Measurements from ENCODE around the gene LRRFIP1. TPM values are rescaled to one million over a fixed set of nuclear protein-coding genes. Genes with fewer than 3 reads are reported as not detected.
"Not testable (repeated sequence)": the region's sequence is repeated elsewhere in the genome, so short reads cannot be mapped to it uniquely, and the experiment has no call there.

The LRRFIP1 gene
- total RNA-seq, 1 donor from 2014 or later, result 40.7 TPM

DNA sequence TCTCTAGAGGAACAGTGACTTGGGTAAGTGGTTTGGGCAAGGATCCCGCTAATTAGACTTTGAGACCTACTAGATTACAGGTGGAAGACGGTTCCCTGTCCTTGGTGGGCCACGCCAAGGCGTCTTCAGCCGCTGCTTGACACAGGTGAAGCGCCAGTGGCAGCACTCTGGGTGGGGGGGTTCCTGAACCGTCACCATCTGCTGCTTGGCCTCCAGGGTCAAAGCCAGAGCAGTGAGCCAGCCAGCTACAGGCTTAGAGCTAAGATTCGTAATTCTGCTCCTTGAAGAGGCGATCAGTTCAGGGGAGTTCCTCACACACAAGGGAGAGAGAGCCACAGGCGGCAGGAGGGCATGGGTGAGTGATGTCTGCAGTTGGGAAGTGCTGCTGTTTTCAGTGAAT lies 131.8 kb downstream of the LRRFIP1 start:
- peaks cover 44% of the 10 kb centered on the region for H3K36me3 Mint-ChIP-seq
- H3F3A ChIP-seq (ENCODE audit: low read depth), result no peaks in the 10 kb centered on the region
- H3K4me3 ChIP-seq, result no peak overlapping the region
- H3K9ac ChIP-seq, result no peak overlapping the region
- TF ChIP-seq, protein P1, sequence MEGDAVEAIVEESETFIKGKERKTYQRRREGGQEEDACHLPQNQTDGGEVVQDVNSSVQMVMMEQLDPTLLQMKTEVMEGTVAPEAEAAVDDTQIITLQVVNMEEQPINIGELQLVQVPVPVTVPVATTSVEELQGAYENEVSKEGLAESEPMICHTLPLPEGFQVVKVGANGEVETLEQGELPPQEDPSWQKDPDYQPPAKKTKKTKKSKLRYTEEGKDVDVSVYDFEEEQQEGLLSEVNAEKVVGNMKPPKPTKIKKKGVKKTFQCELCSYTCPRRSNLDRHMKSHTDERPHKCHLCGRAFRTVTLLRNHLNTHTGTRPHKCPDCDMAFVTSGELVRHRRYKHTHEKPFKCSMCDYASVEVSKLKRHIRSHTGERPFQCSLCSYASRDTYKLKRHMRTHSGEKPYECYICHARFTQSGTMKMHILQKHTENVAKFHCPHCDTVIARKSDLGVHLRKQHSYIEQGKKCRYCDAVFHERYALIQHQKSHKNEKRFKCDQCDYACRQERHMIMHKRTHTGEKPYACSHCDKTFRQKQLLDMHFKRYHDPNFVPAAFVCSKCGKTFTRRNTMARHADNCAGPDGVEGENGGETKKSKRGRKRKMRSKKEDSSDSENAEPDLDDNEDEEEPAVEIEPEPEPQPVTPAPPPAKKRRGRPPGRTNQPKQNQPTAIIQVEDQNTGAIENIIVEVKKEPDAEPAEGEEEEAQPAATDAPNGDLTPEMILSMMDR (IDR thresholded peaks at IDR 0.05), result no peak
- no peak for TF ChIP-seq EZH2 (IDR thresholded peaks at IDR 0.05)
- TF ChIP-seq EZH2phosphoT487 (IDR thresholded peaks at IDR 0.05), result no peak
- no peak overlapping the region for H3K27ac ChIP-seq
- H2AFZ ChIP-seq (replicated peaks), result no peak overlapping the region
- H3K4me2 ChIP-seq, result no peak overlapping the region
- H3K4me1 ChIP-seq, result peaks cover 9% of the 10 kb centered on the region
- H3K4me1 Mint-ChIP-seq, result no peaks in the 10 kb centered on the region
- no peak overlapping the region for H3K4me3 Mint-ChIP-seq
- no peaks in the 10 kb centered on the region for H3K36me3 ChIP-seq
- DNase-seq (ENCODE audit: low spot score), result no peak
- no peaks in the 10 kb centered on the region for H3K27me3 Mint-ChIP-seq (ENCODE audit: insufficient read depth, low read depth)
- no peak overlapping the region for H3K27ac Mint-ChIP-seq
- no peaks in the 10 kb centered on the region for H3K9me3 ChIP-seq (ENCODE audit: low read depth)
- H3K27me3 ChIP-seq, result no peaks in the 10 kb centered on the region
- no peaks in the 10 kb centered on the region for H3K9me3 Mint-ChIP-seq
- no peaks in the 10 kb centered on the region for H4K20me1 ChIP-seq (ENCODE audit: low read depth)
- H3K79me2 ChIP-seq (ENCODE audit: low read depth), result no peaks in the 10 kb centered on the region

DNA sequence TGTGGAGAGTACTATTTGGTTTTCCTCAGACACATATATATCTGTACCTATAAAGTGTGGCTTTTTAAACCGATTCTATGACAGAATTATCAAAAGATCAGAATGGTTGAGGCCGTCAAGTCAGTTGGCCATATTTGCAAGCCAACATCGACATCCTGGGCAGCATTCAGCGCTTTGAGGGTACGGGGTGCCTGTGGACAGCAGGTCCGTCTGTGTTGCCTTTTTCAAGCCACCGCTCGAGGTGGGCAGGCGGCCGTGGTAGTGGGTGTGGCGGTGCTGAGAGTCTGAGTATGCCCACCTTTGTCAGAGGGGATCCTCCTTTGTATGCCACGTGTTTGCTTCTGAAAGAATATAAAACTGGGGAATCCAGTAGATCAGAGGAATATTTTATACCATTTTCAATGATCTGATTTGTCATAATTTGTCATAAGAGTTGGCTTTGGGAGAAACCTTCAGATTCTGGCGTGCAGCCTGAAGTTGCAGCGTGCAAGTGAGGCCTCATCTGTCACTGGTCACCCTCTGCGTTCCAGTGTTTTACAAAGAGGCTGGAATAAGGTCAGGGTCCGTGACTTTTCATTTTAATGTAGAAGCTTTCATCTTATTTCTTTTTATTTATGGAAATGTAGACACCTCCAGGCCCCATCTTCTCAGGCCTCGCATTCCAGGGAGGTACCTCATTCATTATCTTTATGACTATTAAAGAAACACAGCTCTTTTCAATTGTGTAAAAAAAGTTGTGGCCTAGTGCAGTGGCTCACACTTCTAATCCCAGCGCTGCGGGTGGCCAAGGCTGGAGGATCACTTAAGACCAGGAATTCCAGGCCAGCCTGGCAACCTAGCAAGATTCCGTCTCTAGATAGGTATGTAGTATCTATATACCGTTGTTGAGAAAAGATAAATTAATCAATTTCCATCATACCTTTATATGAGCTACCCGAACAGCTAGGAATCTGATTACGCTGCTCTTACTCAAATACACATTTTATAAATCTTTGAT lies 133.4 kb downstream of the LRRFIP1 start:
- no peak for DNase-seq (ENCODE audit: low spot score)
- no peak overlapping the region for H2AFZ ChIP-seq (replicated peaks)
- no peak overlapping the region for H3K27ac ChIP-seq
- H3K79me2 ChIP-seq (ENCODE audit: low read depth), result no peaks in the 10 kb centered on the region
- H3K9me3 ChIP-seq (ENCODE audit: low read depth), result no peaks in the 10 kb centered on the region
- H3K36me3 ChIP-seq, result no peaks in the 10 kb centered on the region
- TF ChIP-seq, protein P1 (IDR thresholded peaks at IDR 0.05), result no peak
- TF ChIP-seq EZH2phosphoT487 (IDR thresholded peaks at IDR 0.05) (no peak), EZH2 (IDR thresholded peaks at IDR 0.05) (no peak)
- H3K27me3 Mint-ChIP-seq (ENCODE audit: insufficient read depth, low read depth), result no peaks in the 10 kb centered on the region
- no peak overlapping the region for H3K27ac Mint-ChIP-seq
- H3K4me3 ChIP-seq, result no peak overlapping the region
- no peak overlapping the region for H3K4me2 ChIP-seq
- no peaks in the 10 kb centered on the region for H3K9me3 Mint-ChIP-seq
- H3K4me1 Mint-ChIP-seq, result no peaks in the 10 kb centered on the region
- H3K27me3 ChIP-seq, result no peaks in the 10 kb centered on the region
- no peaks in the 10 kb centered on the region for H4K20me1 ChIP-seq (ENCODE audit: low read depth)
- peaks cover 9% of the 10 kb centered on the region for H3K4me1 ChIP-seq
- H3K4me3 Mint-ChIP-seq, result no peak overlapping the region
- no peaks in the 10 kb centered on the region for H3F3A ChIP-seq (ENCODE audit: low read depth)
- peaks cover 40% of the 10 kb centered on the region for H3K36me3 Mint-ChIP-seq
- no peak overlapping the region for H3K9ac ChIP-seq

DNA sequence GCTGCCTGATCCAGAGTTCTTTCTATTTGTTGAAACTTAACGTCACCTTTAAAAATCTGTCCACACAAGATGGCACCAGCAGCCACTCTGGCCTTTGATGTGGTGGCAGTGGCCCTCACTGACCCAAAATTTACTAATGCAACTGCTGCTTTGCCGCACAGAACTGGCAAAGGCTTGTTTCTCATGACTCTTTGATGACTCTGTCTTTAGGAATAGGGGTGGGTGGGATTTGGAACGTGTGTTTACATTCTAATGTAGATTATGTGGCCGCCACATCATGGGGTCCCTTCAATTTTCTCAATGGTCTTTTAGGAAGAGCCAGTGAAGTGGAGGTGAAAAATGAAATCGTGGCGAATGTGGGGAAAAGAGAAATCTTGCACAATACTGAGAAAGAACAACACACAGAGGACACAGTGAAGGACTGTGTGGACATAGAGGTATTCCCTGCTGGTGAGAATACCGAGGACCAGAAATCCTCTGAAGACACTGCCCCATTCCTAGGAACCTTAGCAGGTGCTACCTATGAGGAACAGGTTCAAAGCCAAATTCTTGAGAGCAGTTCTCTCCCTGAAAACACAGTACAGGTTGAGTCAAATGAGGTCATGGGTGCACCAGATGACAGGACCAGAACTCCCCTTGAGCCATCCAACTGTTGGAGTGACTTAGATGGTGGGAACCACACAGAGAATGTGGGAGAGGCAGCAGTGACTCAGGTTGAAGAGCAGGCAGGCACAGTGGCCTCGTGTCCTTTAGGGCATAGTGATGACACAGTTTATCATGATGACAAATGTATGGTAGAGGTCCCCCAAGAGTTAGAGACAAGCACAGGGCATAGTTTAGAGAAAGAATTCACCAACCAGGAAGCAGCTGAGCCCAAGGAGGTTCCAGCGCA lies 135.2 kb downstream of the LRRFIP1 start:
- not testable (repeated sequence) for H3K4me1 ChIP-seq; H3K9me3 Mint-ChIP-seq; H4K20me1 ChIP-seq (ENCODE audit: low read depth); H3K4me3 Mint-ChIP-seq; H3K4me1 Mint-ChIP-seq; H3K9me3 ChIP-seq (ENCODE audit: low read depth); H3K27ac ChIP-seq; H3K4me2 ChIP-seq; H3K27ac Mint-ChIP-seq; H2AFZ ChIP-seq (replicated peaks); H3K27me3 ChIP-seq; H3K9ac ChIP-seq; H3K79me2 ChIP-seq (ENCODE audit: low read depth); H3K27me3 Mint-ChIP-seq (ENCODE audit: insufficient read depth, low read depth); H3F3A ChIP-seq (ENCODE audit: low read depth); H3K36me3 ChIP-seq; H3K4me3 ChIP-seq; DNase-seq (ENCODE audit: low spot score)
- peaks cover 28% of the 10 kb centered on the region for H3K36me3 Mint-ChIP-seq

Data from neural progenitor cell (in vitro differentiated cells).